22Rv1 (cell line): ENCODE results near the gene CDC20.

Source experiments
- CTCF ChIP-seq: fragments of 450-650 bp; IDR thresholded peaks from 2 replicates; pipeline ENCODE4 v1.5.1; 2017; ENCODE audit warnings: mild to moderate bottlenecking
- ZFX ChIP-seq: fragments of 450-650 bp; IDR thresholded peaks from 2 replicates; pipeline ENCODE4 v1.6.1; 2017; ENCODE audit warnings: antibody characterized with exemption, borderline replicate concordance

- TF ChIP-seq CTCF = no peak
- TF ChIP-seq ZFX = no peak
These were observed 18.2 kb upstream of the CDC20 start for GRCh38 chr1:43340559-43340958.
